ENCODE measurements around the gene MCM5. TPM values are rescaled to one million over a fixed set of nuclear protein-coding genes. Genes with fewer than 3 reads are reported as not detected.
"Not testable (repeated sequence)": the region's sequence is repeated elsewhere in the genome, so short reads cannot be mapped to it uniquely, and the experiment has no call there.

MCM5 gene
- total and polyA plus RNA-seq, 4 donors, result 6.7 to 104 (median 8.8) TPM

GRCh38 chr22:35394810-35395563 lies 5.0 kb upstream of the MCM5 start:
- 96% methylated on average over 5 of the region's 5 CpGs for WGBS
- H3K9me3 ChIP-seq (ENCODE audit: control insufficient read depth in 4 of 4, low read length in 3 of 4), result no peaks in the 10 kb centered on the region
- no peak overlapping the region for H3K27ac ChIP-seq (ENCODE audit: low read depth in 1 of 2, low read length in 2 of 2)
- no peak overlapping the region for H3K9ac ChIP-seq (ENCODE audit: low read depth in 1 of 2, low read length in 2 of 2)
- peaks cover 15 to 47% (median 25%) of the 10 kb centered on the region in 4 donors for H3K4me1 ChIP-seq (ENCODE audit: control insufficient read depth in 4 of 4, insufficient read depth in 4 of 4, low read length in 3 of 4)
- H3K4me3 ChIP-seq (ENCODE audit: low read depth in 1 of 3, low read length in 3 of 3), result no peak overlapping the region
- TF ChIP-seq NR2F2 (IDR thresholded peaks at IDR 0.05), result no peak
- no peak for TF ChIP-seq HNF4A (conservative IDR thresholded peaks at IDR 0.05)
- no peak for TF ChIP-seq ZBTB33 (IDR thresholded peaks at IDR 0.05)
- no peak for TF ChIP-seq ATF3 (IDR thresholded peaks at IDR 0.05)
- no peak for TF ChIP-seq REST (IDR thresholded peaks at IDR 0.05)
- TF ChIP-seq RXRA (IDR thresholded peaks at IDR 0.05), result no peak
- TF ChIP-seq FOXA2 (IDR thresholded peaks at IDR 0.05), result no peak
- no peak for TF ChIP-seq YY1 (IDR thresholded peaks at IDR 0.05)
- H3K27me3 ChIP-seq (ENCODE audit: control insufficient read depth in 4 of 4, insufficient read depth in 4 of 4, low read length in 3 of 4), result no peaks in the 10 kb centered on the region
- DNase-seq (ENCODE audit: low spot score), result no peak
- H3K36me3 ChIP-seq (ENCODE audit: control insufficient read depth in 4 of 4, insufficient read depth in 3 of 4, low read depth in 1 of 4, low read length in 3 of 4), result peaks cover 5 to 8% (median 7%) of the 10 kb centered on the region in 4 donors

- not testable (repeated sequence) for H3K27me3 ChIP-seq (ENCODE audit: control insufficient read depth in 4 of 4, insufficient read depth in 4 of 4, low read length in 3 of 4); H3K36me3 ChIP-seq (ENCODE audit: control insufficient read depth in 4 of 4, insufficient read depth in 3 of 4, low read depth in 1 of 4, low read length in 3 of 4); H3K9ac ChIP-seq (ENCODE audit: low read depth in 1 of 2, low read length in 2 of 2); DNase-seq (ENCODE audit: low spot score); H3K4me3 ChIP-seq (ENCODE audit: low read depth in 1 of 3, low read length in 3 of 3); H3K9me3 ChIP-seq (ENCODE audit: control insufficient read depth in 4 of 4, low read length in 3 of 4)
- H3K4me1 ChIP-seq (ENCODE audit: control insufficient read depth in 4 of 4, insufficient read depth in 4 of 4, low read length in 3 of 4), result peaks cover 19 to 52% (median 32%) of the 10 kb centered on the region in 4 donors
- 75% methylated on average over 6 of the region's 6 CpGs for WGBS
- H3K27ac ChIP-seq (ENCODE audit: low read depth in 1 of 2, low read length in 2 of 2), result peak overlapping the region; percentile 63 to 77
These were observed 3.3 kb upstream of the MCM5 start for GRCh38 chr22:35396622-35397021.

GRCh38 chr22:35397095-35397904 lies 2.6 kb upstream of the MCM5 start:
- Histone ChIP-seq H3K9ac (ENCODE audit: low read depth in 1 of 2, low read length in 2 of 2) (no peak overlapping the region), H3K4me3 (ENCODE audit: low read depth in 1 of 3, low read length in 3 of 3) (no peak overlapping the region), H3K4me1 (ENCODE audit: control insufficient read depth in 4 of 4, insufficient read depth in 4 of 4, low read length in 3 of 4) (peaks cover 19 to 48% (median 28%) of the 10 kb centered on the region in 4 donors), H3K9me3 (ENCODE audit: control insufficient read depth in 4 of 4, low read length in 3 of 4) (no peaks in the 10 kb centered on the region), H3K36me3 (ENCODE audit: control insufficient read depth in 4 of 4, insufficient read depth in 3 of 4, low read depth in 1 of 4, low read length in 3 of 4) (peaks cover 0 to 2% (median 0%) of the 10 kb centered on the region in 4 donors), H3K27me3 (ENCODE audit: control insufficient read depth in 4 of 4, insufficient read depth in 4 of 4, low read length in 3 of 4) (no peaks in the 10 kb centered on the region), H3K27ac (ENCODE audit: low read depth in 1 of 2, low read length in 2 of 2) (peak overlapping the region; percentile 63 to 77)
- WGBS, result 36% methylated on average over 13 of the region's 13 CpGs
- DNase-seq (ENCODE audit: low spot score), result no peak
- no peak for TF ChIP-seq REST (IDR thresholded peaks at IDR 0.05)
- TF ChIP-seq MAX (IDR thresholded peaks at IDR 0.05), result peak; percentile 49
- no peak for TF ChIP-seq YY1 (IDR thresholded peaks at IDR 0.05)
- no peak for TF ChIP-seq EGR1 (IDR thresholded peaks at IDR 0.05; ENCODE audit: low read depth in 2 of 2)
- no peak for TF ChIP-seq ZBTB33 (IDR thresholded peaks at IDR 0.05)
- TF ChIP-seq SP1 (IDR thresholded peaks at IDR 0.05), result peak; percentile 71
- peak; percentile 5 for TF ChIP-seq FOXA1 (IDR thresholded peaks at IDR 0.05)
- peak; percentile 58 to 62 for TF ChIP-seq HNF4A (conservative IDR thresholded peaks at IDR 0.05)

Measured in liver (tissue), 9 donors.